Thyroid gland (tissue), 4 donors: ENCODE data around the gene CALD1.

Experiments used
- POLR2A ChIP-seq, 2 donors: fragments of 450-650 bp; IDR thresholded peaks; one replicate each; pipeline ENCODE4 v1.6.1; 2017; ENCODE audit warnings: antibody characterized with exemption in 2 of 2, mild to moderate bottlenecking in 2 of 2, moderate library complexity in 1 of 2
- TF ChIP-seq, protein P1 (sequence below), 6 experiments: fragments of 200-600 bp in 3 of 6; fragments of 450-650 bp in 3 of 6; sonication (generic) in 3 of 6; IDR thresholded peaks; one replicate each; pipeline ENCODE4 v1.5.1; 2016 to 2019; ENCODE audit warnings: antibody characterized with exemption in 6 of 6, mild to moderate bottlenecking in 2 of 6, inconsistent platforms in 1 of 6, moderate library complexity in 1 of 6

DNA sequence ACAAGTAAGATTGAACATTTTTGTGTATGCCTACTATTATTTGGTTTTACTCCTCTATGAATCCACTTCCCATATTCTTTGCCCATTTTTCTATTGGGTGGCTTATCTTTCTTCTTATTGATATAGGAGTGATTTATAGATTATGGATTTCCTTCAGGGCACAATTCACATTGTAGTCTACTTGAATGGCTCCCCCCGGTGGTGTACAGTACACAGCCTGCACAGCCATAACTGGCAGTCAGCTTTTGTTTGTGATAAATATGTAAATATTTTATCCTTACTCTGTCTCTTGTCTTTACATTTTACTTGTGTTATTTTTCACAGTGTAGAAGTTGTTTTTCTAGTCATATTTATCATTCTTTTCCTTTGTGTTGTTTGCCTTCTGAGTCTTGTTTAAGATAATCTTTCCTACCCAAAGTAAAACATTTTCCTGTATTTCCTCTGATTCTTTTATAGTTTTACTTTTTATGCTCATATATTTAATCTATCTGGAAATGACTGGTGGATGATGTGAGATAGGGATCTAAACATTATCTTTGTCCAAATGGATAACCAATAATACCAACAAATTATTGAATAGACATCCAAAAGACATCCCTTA lies 23.9 kb upstream of the CALD1 start:
- TF ChIP-seq, protein P1, sequence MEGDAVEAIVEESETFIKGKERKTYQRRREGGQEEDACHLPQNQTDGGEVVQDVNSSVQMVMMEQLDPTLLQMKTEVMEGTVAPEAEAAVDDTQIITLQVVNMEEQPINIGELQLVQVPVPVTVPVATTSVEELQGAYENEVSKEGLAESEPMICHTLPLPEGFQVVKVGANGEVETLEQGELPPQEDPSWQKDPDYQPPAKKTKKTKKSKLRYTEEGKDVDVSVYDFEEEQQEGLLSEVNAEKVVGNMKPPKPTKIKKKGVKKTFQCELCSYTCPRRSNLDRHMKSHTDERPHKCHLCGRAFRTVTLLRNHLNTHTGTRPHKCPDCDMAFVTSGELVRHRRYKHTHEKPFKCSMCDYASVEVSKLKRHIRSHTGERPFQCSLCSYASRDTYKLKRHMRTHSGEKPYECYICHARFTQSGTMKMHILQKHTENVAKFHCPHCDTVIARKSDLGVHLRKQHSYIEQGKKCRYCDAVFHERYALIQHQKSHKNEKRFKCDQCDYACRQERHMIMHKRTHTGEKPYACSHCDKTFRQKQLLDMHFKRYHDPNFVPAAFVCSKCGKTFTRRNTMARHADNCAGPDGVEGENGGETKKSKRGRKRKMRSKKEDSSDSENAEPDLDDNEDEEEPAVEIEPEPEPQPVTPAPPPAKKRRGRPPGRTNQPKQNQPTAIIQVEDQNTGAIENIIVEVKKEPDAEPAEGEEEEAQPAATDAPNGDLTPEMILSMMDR (IDR thresholded peaks at IDR 0.05): peak in 5 of 6 experiments; percentile 14 to 48 (median 24)
- no peak for TF ChIP-seq POLR2A (IDR thresholded peaks at IDR 0.05)
